Measurements from ENCODE around the gene TPTE. TPM values are rescaled to one million over a fixed set of nuclear protein-coding genes. Genes with fewer than 3 reads are reported as not detected.
"Not testable (repeated sequence)": the region's sequence is repeated elsewhere in the genome, so short reads cannot be mapped to it uniquely, and the experiment has no call there.

TPTE gene
- not detected in 2 replicates for total RNA-seq (2014; rRNA removed; shearing (Covaris generic))
- polyA plus RNA-seq (2016; fragmentation: Nextera tagmentation; extraction: Ambion mirVana) = not detected in 2 replicates
- long read RNA-seq = 0 reads

GRCh38 chr21:10521091-10521598 lies at the start of gene TPTE:
TPTE (plus strand) TSS chr21:10521583; CDS start chr21:10538724, 17,141 bp downstream.
- no peaks in the 10 kb centered on the region for H3K4me1 Mint-ChIP-seq
- Histone ChIP-seq H3K9me2 (ENCODE audit: insufficient read depth) (no peaks in the 10 kb centered on the region), H3K4me3 (no peak within 1 kb of the TSS), H3K79me2 (replicated peaks; ENCODE audit: insufficient read depth) (no peaks in the 10 kb centered on the region), H3F3A (replicated peaks; ENCODE audit: low read depth) (no peaks in the 10 kb centered on the region), H2AFZ (no peak within 1 kb of the TSS), H3K27me3 (ENCODE audit: insufficient read depth) (no peaks in the 10 kb centered on the region), H4K20me1 (replicated peaks; ENCODE audit: insufficient read depth) (no peaks in the 10 kb centered on the region), H3K4me1 (ENCODE audit: insufficient read depth) (no peaks in the 10 kb centered on the region), H3K36me3 (ENCODE audit: insufficient read depth) (peaks cover 9% of the 10 kb centered on the region), H3K27ac (ENCODE audit: low read depth) (no peak within 1 kb of the TSS), H3K4me2 (no peak within 1 kb of the TSS)
- TF ChIP-seq CTCF (conservative IDR thresholded peaks at IDR 0.05; ENCODE audit: low read depth in 2 of 2) (no peak), ZNF462 (CRISPR knock-in tag; IDR thresholded peaks at IDR 0.05) (no peak), JUNB (IDR thresholded peaks at IDR 0.05; ENCODE audit: unreplicated experiment) (no peak), STAT1 (IDR thresholded peaks at IDR 0.05; ENCODE audit: unreplicated experiment) (no peak), ZNF114 (CRISPR knock-in tag; IDR thresholded peaks at IDR 0.05) (no peak), ETS1 (IDR thresholded peaks at IDR 0.05) (no peak), NANOG (IDR thresholded peaks at IDR 0.05; ENCODE audit: borderline replicate concordance) (no peak), EZH2phosphoT487 (IDR thresholded peaks at IDR 0.05; ENCODE audit: unreplicated experiment) (no peak)
- no peak for ATAC-seq
- peaks cover 45% of the 10 kb centered on the region for H3K9me3 Mint-ChIP-seq
- H3K36me3 Mint-ChIP-seq (ENCODE audit: low read depth) = peaks cover 60% of the 10 kb centered on the region
- DNase-seq (ENCODE audit: low spot score) = no peak
- H3K4me3 Mint-ChIP-seq = no peak within 1 kb of the TSS
- no peak within 1 kb of the TSS for H3K27ac Mint-ChIP-seq
- peaks cover 6% of the 10 kb centered on the region for H3K27me3 Mint-ChIP-seq (ENCODE audit: insufficient read depth, low read depth, poor library complexity)

GRCh38 chr21:10471999-10472398 lies 49.4 kb upstream of the TPTE start:
- H4K20me1 ChIP-seq (replicated peaks; ENCODE audit: insufficient read depth); H3K79me2 ChIP-seq (replicated peaks; ENCODE audit: insufficient read depth); H3K9me2 ChIP-seq (ENCODE audit: insufficient read depth); H3K27ac ChIP-seq (ENCODE audit: low read depth); H3K4me3 Mint-ChIP-seq; ATAC-seq; H3K36me3 ChIP-seq (ENCODE audit: insufficient read depth); H3K4me1 ChIP-seq (ENCODE audit: insufficient read depth); H3K4me3 ChIP-seq; H3K27ac Mint-ChIP-seq; H3K27me3 Mint-ChIP-seq (ENCODE audit: insufficient read depth, low read depth, poor library complexity); H3K4me2 ChIP-seq; H2AFZ ChIP-seq; DNase-seq (ENCODE audit: low spot score); H3F3A ChIP-seq (replicated peaks; ENCODE audit: low read depth); H3K36me3 Mint-ChIP-seq (ENCODE audit: low read depth); H3K4me1 Mint-ChIP-seq; H3K27me3 ChIP-seq (ENCODE audit: insufficient read depth): not testable (repeated sequence)
- peaks cover 17% of the 10 kb centered on the region for H3K9me3 Mint-ChIP-seq

- not testable (repeated sequence) for H3K9me2 ChIP-seq (ENCODE audit: insufficient read depth); H4K20me1 ChIP-seq (replicated peaks; ENCODE audit: insufficient read depth); H3K27me3 ChIP-seq (ENCODE audit: insufficient read depth); H3K36me3 ChIP-seq (ENCODE audit: insufficient read depth); H3K27ac ChIP-seq (ENCODE audit: low read depth); H3K79me2 ChIP-seq (replicated peaks; ENCODE audit: insufficient read depth); H3K4me3 ChIP-seq; H3K4me1 ChIP-seq (ENCODE audit: insufficient read depth); H3K4me3 Mint-ChIP-seq; H2AFZ ChIP-seq; ATAC-seq; DNase-seq (ENCODE audit: low spot score); H3K4me1 Mint-ChIP-seq; H3F3A ChIP-seq (replicated peaks; ENCODE audit: low read depth); H3K27ac Mint-ChIP-seq; H3K27me3 Mint-ChIP-seq (ENCODE audit: insufficient read depth, low read depth, poor library complexity); H3K4me2 ChIP-seq
- Mint-ChIP-seq H3K9me3 (peaks cover 48% of the 10 kb centered on the region), H3K36me3 (ENCODE audit: low read depth) (peaks cover 23% of the 10 kb centered on the region; the same call in 2 of the 3 replicates)
Observed at GRCh38 chr21:10477794-10478193, 43.6 kb upstream of the TPTE start.
